Sigmoid colon (tissue), 4 donors: Measurements from ENCODE around the gene TOP1.

Experiments
- CTCF ChIP-seq, 4 experiments: fragments of 450-650 bp in 3 of 4; fragments of 200-600 bp in 1 of 4; IDR thresholded peaks; one replicate each; pipeline ENCODE4 v1.5.1; 2016 to 2019; ENCODE audit warnings: antibody characterized with exemption in 4 of 4, mild to moderate bottlenecking in 3 of 4, moderate library complexity in 2 of 4
- EP300 ChIP-seq, 4 donors: sonication (generic); formaldehyde crosslinking; IDR thresholded peaks; one replicate each; pipeline ENCODE4 v1.6.1; 2017; ENCODE audit warnings: antibody characterized with exemption in 4 of 4
- POLR2A ChIP-seq, 2 donors: fragments of 450-650 bp; IDR thresholded peaks; one replicate each; pipeline ENCODE4 v1.6.1; 2016; ENCODE audit warnings: antibody characterized with exemption in 2 of 2, mild to moderate bottlenecking in 2 of 2, moderate library complexity in 2 of 2
- POLR2AphosphoS5 ChIP-seq, 4 donors: sonication (generic); formaldehyde crosslinking; IDR thresholded peaks; one replicate each; pipeline ENCODE4 v1.6.1; 2017; ENCODE audit warnings: antibody characterized with exemption in 4 of 4

- TF ChIP-seq CTCF (IDR thresholded peaks at IDR 0.05) (no peak), POLR2AphosphoS5 (IDR thresholded peaks at IDR 0.05) (no peak), EP300 (IDR thresholded peaks at IDR 0.05) (no peak), POLR2A (IDR thresholded peaks at IDR 0.05) (no peak)
Observed at GRCh38 chr20:41134362-41135186, 106.0 kb downstream of the TOP1 start.
